Spleen (tissue), 7 donors: ENCODE results near the gene CTBP1.

Experiments
- CTCF ChIP-seq, 11 experiments: fragments of 200-600 bp in 7 of 11; fragments of 450-650 bp in 4 of 11; sonication (generic) in 4 of 11; IDR thresholded peaks in 8 of 11; conservative IDR thresholded peaks in 3 of 11; 1 replicate in 7 of 11; 2 replicates in 4 of 11; pipeline versions ENCODE4 v1.4.0 to v1.8.0; 2016 to 2021; ENCODE audit warnings: antibody characterized with exemption in 11 of 11, inconsistent platforms in 4 of 11, mild to moderate bottlenecking in 1 of 11
- POLR2A ChIP-seq, 3 donors: fragments of 450-650 bp; IDR thresholded peaks; one replicate each; pipeline ENCODE4 v1.5.1; 2017; ENCODE audit warnings: antibody characterized with exemption in 3 of 3, mild to moderate bottlenecking in 1 of 3
- POLR2AphosphoS5 ChIP-seq, 3 donors: sonication (generic); formaldehyde crosslinking; IDR thresholded peaks; one replicate each; pipeline ENCODE4 v1.5.1; 2017; ENCODE audit warnings: antibody characterized with exemption in 3 of 3
- donor health status: DM: no; HTN: no; CAD: no; lungs with moderate emphysema.
- donor health status: DM: no; HTN: no; CAD: no.
- donor health status: DM: no; HTN: no; CAD: no.

- TF ChIP-seq POLR2A (IDR thresholded peaks at IDR 0.05): no peak
- no peak for TF ChIP-seq CTCF (IDR thresholded peaks at IDR 0.05 in 8 of 11, conservative IDR thresholded peaks at IDR 0.05 in 3 of 11)
- no peak for TF ChIP-seq POLR2AphosphoS5 (IDR thresholded peaks at IDR 0.05)
Measured at GRCh38 chr4:1217366-1217765, 31.6 kb downstream of the CTBP1 start.
